HL-60/S4 treated with retinoic acid at 250 ng/mL for 4 days and 3 days (cell line): ENCODE data around the gene ARG2.
"Not testable (repeated sequence)": the region's sequence is repeated elsewhere in the genome, so short reads cannot be mapped to it uniquely, and the experiment has no call there.

ENCODE experiments used
- in situ Hi-C: fragments of 300-500 bp; cut with MboI; formaldehyde crosslinking; loops from 2 replicates; pipeline ENCODE4 v1.7.0; 2022; ENCODE audit warnings: low sequenced_read_pairs

ARG2 gene

GRCh38 chr14:67584978-67585377 lies 34.7 kb upstream of the ARG2 start:
- in situ Hi-C loops: no loop called here

- in situ Hi-C loops: no loop called here
Observed at GRCh38 chr14:67586369-67586768, 33.4 kb upstream of the ARG2 start.

- in situ Hi-C loops: no loop called here
Observed at GRCh38 chr14:67589204-67589770, 30.4 kb upstream of the ARG2 start.

- in situ Hi-C loops: not testable (repeated sequence)
Observed at GRCh38 chr14:67593650-67594049, 26.1 kb upstream of the ARG2 start.

- in situ Hi-C loops: no loop called here
Observed at GRCh38 chr14:67595392-67595791, 24.3 kb upstream of the ARG2 start.

- in situ Hi-C loops: no loop called here
Observed at GRCh38 chr14:67599698-67600561, 19.8 kb upstream of the ARG2 start, which contains the start of gene PIGH. PIGH (minus strand) TSS chr14:67600268; CDS start chr14:67600203, 65 bp downstream.

GRCh38 chr14:67600562-67600974 lies 19.2 kb upstream of the ARG2 start:
- in situ Hi-C loops: not testable (repeated sequence)

GRCh38 chr14:67602076-67602475 lies 17.6 kb upstream of the ARG2 start:
- in situ Hi-C loops: no loop called here

GRCh38 chr14:67602995-67603545 lies 16.6 kb upstream of the ARG2 start:
- in situ Hi-C loops: no loop called here

GRCh38 chr14:67607646-67608045 lies 12.1 kb upstream of the ARG2 start:
- in situ Hi-C loops: no loop called here

GRCh38 chr14:67609642-67610310 lies 9.9 kb upstream of the ARG2 start:
- in situ Hi-C loops: no loop called here

GRCh38 chr14:67610491-67610890 lies 9.2 kb upstream of the ARG2 start:
- in situ Hi-C loops: no loop called here

- in situ Hi-C loops: no loop called here
Observed at GRCh38 chr14:67618617-67619063, 1.1 kb upstream of the ARG2 start.

- in situ Hi-C loops: no loop called here
Observed at GRCh38 chr14:67620217-67620785, 581 bp downstream of the ARG2 start.

GRCh38 chr14:67622675-67623074 lies 3.0 kb downstream of the ARG2 start:
- in situ Hi-C loops: no loop called here

- in situ Hi-C loops: no loop called here
Observed at GRCh38 chr14:67623114-67623513, 3.4 kb downstream of the ARG2 start.

- in situ Hi-C loops: not testable (repeated sequence)
Observed at GRCh38 chr14:67626131-67626530, 6.4 kb downstream of the ARG2 start.

GRCh38 chr14:67627519-67627918 lies 7.8 kb downstream of the ARG2 start:
- in situ Hi-C loops: no loop called here

GRCh38 chr14:67630186-67630585 lies 10.5 kb downstream of the ARG2 start:
- in situ Hi-C loops: no loop called here

- in situ Hi-C loops: no loop called here
Observed at GRCh38 chr14:67630938-67631337, 11.2 kb downstream of the ARG2 start.
